ENCODE measurements around the gene LRRC53. TPM values are rescaled to one million over a fixed set of nuclear protein-coding genes. Genes with fewer than 3 reads are reported as not detected.

LRRC53 gene
- polyA plus RNA-seq, 3 donors: not detected

DNA sequence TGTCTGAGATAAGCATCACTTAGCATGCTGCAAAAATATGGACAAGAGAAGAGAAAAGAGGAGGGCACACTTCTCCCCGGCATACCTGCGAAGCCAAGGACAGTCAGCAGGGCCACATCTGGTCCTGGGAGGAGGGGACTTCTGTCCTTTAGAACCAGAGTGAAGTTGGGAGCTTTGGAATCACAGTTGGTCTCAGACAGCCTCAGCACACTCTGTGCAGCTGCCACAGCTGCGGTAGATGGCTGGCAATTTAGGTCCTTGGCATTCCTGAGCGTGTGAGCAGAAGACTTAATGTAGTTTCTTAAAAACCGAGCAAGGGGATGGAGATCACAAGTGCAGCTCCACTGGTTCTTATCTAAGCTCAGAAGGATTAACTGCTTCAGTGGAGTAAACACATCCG, 32.3 kb downstream of the LRRC53 start:
- intact Hi-C loops (cut with micrococcal nuclease): no loop called here
- no peak overlapping the region for H3K9ac ChIP-seq (ENCODE audit: insufficient read depth, low read length, poor library complexity, severe bottlenecking)
- H4K20me1 ChIP-seq (ENCODE audit: insufficient read depth, low read length): no peaks in the 10 kb centered on the region
- H3K36me3 ChIP-seq (replicated peaks in 1 of 2; ENCODE audit: control insufficient read depth in 1 of 2, insufficient read depth in 2 of 2, low read length in 2 of 2): no peaks in the 10 kb centered on the region
- no peak overlapping the region for H3K27ac Mint-ChIP-seq
- H3K27me3 Mint-ChIP-seq (ENCODE audit: low read depth in 3 of 3): no peaks in the 10 kb centered on the region
- H3K4me2 ChIP-seq (replicated peaks; ENCODE audit: extremely low read depth, low read length, poor library complexity, severe bottlenecking): no peak overlapping the region
- H3K4me1 ChIP-seq (ENCODE audit: control insufficient read depth in 1 of 2, insufficient read depth in 2 of 2, low read length in 2 of 2): no peaks in the 10 kb centered on the region
- no peak for TF ChIP-seq CTCF (IDR thresholded peaks at IDR 0.05)
- H3K36me3 Mint-ChIP-seq: no peaks in the 10 kb centered on the region
- H3K9me3 Mint-ChIP-seq: peaks cover 0 to 2% (median 0%) of the 10 kb centered on the region in 7 donors
- no peaks in the 10 kb centered on the region for H3K9me3 ChIP-seq (replicated peaks in 1 of 2; ENCODE audit: control insufficient read depth in 1 of 2, insufficient read depth in 1 of 2, low read length in 2 of 2)
- no peak overlapping the region for H3K27ac ChIP-seq (ENCODE audit: low read depth in 1 of 2, low read length in 2 of 2)
- H2AFZ ChIP-seq (ENCODE audit: insufficient read depth, low read depth, low read length, poor library complexity, severe bottlenecking): no peak overlapping the region
- no peak for DNase-seq
- H3K79me2 ChIP-seq (ENCODE audit: insufficient read depth, low read length): no peaks in the 10 kb centered on the region
- H3K4me3 Mint-ChIP-seq: no peak overlapping the region
- H3K4me1 Mint-ChIP-seq: no peaks in the 10 kb centered on the region
- 88% methylated on average over 5 of the region's 6 CpGs for WGBS (ENCODE audit: insufficient coverage)
- no peaks in the 10 kb centered on the region for H3K27me3 ChIP-seq (ENCODE audit: control insufficient read depth in 2 of 2, insufficient read depth in 2 of 2, low read length in 2 of 2)
- no peak overlapping the region for H3K4me3 ChIP-seq (replicated peaks in 1 of 3; ENCODE audit: low read depth in 2 of 3, low read length in 3 of 3)

- Histone ChIP-seq H3K9ac (ENCODE audit: insufficient read depth, low read length, poor library complexity, severe bottlenecking) (no peak overlapping the region), H3K79me2 (ENCODE audit: insufficient read depth, low read length) (no peaks in the 10 kb centered on the region), H3K36me3 (replicated peaks in 1 of 2; ENCODE audit: control insufficient read depth in 1 of 2, insufficient read depth in 2 of 2, low read length in 2 of 2) (no peaks in the 10 kb centered on the region), H3K4me1 (ENCODE audit: control insufficient read depth in 1 of 2, insufficient read depth in 2 of 2, low read length in 2 of 2) (no peaks in the 10 kb centered on the region), H4K20me1 (ENCODE audit: insufficient read depth, low read length) (no peaks in the 10 kb centered on the region), H3K4me3 (replicated peaks in 1 of 3; ENCODE audit: low read depth in 2 of 3, low read length in 3 of 3) (no peak overlapping the region), H3K9me3 (replicated peaks in 1 of 2; ENCODE audit: control insufficient read depth in 1 of 2, insufficient read depth in 1 of 2, low read length in 2 of 2) (no peaks in the 10 kb centered on the region), H3K27ac (ENCODE audit: low read depth in 1 of 2, low read length in 2 of 2) (no peak overlapping the region), H3K27me3 (ENCODE audit: control insufficient read depth in 2 of 2, insufficient read depth in 2 of 2, low read length in 2 of 2) (no peaks in the 10 kb centered on the region), H2AFZ (ENCODE audit: insufficient read depth, low read depth, low read length, poor library complexity, severe bottlenecking) (no peak overlapping the region), H3K4me2 (replicated peaks; ENCODE audit: extremely low read depth, low read length, poor library complexity, severe bottlenecking) (no peak overlapping the region)
- intact Hi-C loops (cut with micrococcal nuclease): no loop called here
- no peak for DNase-seq
- Mint-ChIP-seq H3K27me3 (ENCODE audit: low read depth in 3 of 3) (no peaks in the 10 kb centered on the region), H3K4me1 (no peaks in the 10 kb centered on the region), H3K9me3 (peaks cover 0 to 2% (median 0%) of the 10 kb centered on the region in 7 donors), H3K27ac (no peak overlapping the region), H3K36me3 (no peaks in the 10 kb centered on the region), H3K4me3 (no peak overlapping the region)
- no peak for TF ChIP-seq CTCF (IDR thresholded peaks at IDR 0.05)
- WGBS (ENCODE audit: insufficient coverage): no CpG with 5 or more reads among the region's 2 CpGs
Observed at GRCh38 chr1:74478979-74479378, 33.4 kb downstream of the LRRC53 start.
